ENCODE measurements around the gene CCDC110. TPM values are rescaled to one million over a fixed set of nuclear protein-coding genes. Genes with fewer than 3 reads are reported as not detected.

The CCDC110 gene
- total RNA-seq, 1 donor from 2014 or later = 0.73 TPM

DNA sequence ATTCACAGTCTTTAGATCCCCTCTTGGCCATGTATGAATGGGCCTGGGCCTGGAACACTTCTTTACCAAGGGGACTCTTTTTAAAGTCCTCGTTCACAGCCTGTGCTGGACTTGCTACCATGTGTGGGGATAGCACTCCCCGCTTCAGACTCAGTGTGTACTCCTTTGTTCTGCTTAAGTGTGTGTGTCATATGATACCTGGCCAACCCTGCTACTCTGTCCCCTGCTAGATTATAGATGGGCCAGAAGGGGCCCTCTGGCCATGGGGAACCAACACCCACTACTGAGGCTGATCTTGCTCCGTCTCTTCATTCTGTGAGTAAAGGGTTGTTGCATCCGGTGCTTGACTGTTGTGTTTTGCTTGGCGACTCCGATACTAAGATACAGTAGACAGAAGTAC lies 8.0 kb downstream of the CCDC110 start:
- H3K27me3 Mint-ChIP-seq (ENCODE audit: unreplicated experiment) = peaks cover 8% of the 10 kb centered on the region
- H3K36me3 Mint-ChIP-seq (ENCODE audit: unreplicated experiment) = no peaks in the 10 kb centered on the region
- DNase-seq (ENCODE audit: extremely low spot score, unreplicated experiment) = no peak
- H3K27ac Mint-ChIP-seq (ENCODE audit: unreplicated experiment) = no peak overlapping the region
- peaks cover 19% of the 10 kb centered on the region for H3K4me1 Mint-ChIP-seq (ENCODE audit: unreplicated experiment)
- no peak overlapping the region for H3K4me3 Mint-ChIP-seq (ENCODE audit: unreplicated experiment)
- H3K9me3 Mint-ChIP-seq (ENCODE audit: unreplicated experiment) = no peaks in the 10 kb centered on the region
- TF ChIP-seq, protein P1, sequence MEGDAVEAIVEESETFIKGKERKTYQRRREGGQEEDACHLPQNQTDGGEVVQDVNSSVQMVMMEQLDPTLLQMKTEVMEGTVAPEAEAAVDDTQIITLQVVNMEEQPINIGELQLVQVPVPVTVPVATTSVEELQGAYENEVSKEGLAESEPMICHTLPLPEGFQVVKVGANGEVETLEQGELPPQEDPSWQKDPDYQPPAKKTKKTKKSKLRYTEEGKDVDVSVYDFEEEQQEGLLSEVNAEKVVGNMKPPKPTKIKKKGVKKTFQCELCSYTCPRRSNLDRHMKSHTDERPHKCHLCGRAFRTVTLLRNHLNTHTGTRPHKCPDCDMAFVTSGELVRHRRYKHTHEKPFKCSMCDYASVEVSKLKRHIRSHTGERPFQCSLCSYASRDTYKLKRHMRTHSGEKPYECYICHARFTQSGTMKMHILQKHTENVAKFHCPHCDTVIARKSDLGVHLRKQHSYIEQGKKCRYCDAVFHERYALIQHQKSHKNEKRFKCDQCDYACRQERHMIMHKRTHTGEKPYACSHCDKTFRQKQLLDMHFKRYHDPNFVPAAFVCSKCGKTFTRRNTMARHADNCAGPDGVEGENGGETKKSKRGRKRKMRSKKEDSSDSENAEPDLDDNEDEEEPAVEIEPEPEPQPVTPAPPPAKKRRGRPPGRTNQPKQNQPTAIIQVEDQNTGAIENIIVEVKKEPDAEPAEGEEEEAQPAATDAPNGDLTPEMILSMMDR (IDR thresholded peaks at IDR 0.05) = no peak

DNA sequence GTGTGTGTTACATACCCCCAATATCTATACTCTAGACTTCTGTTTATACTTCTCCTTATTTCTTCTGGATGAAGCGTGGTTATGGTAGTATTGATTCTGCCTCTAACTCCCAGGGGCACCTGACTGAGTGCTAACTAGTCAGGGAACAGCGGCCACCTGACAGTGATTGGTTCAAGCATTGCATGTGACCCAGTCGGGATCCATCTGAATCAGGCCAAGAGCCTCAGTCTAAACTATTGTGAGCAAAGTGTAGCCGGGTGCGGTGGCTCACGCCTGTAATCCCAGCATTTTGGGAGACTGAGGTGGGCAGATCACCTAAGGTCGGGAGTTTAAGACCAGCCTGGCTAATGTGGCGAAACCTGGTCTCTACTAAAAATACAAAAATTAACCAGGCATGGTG lies 10.0 kb downstream of the CCDC110 start:
- Mint-ChIP-seq H3K27me3 (ENCODE audit: unreplicated experiment) (peaks cover 10% of the 10 kb centered on the region), H3K9me3 (ENCODE audit: unreplicated experiment) (no peaks in the 10 kb centered on the region), H3K36me3 (ENCODE audit: unreplicated experiment) (no peaks in the 10 kb centered on the region), H3K4me3 (ENCODE audit: unreplicated experiment) (no peak overlapping the region), H3K27ac (ENCODE audit: unreplicated experiment) (no peak overlapping the region), H3K4me1 (ENCODE audit: unreplicated experiment) (peaks cover 5% of the 10 kb centered on the region)
- TF ChIP-seq, protein P1 (IDR thresholded peaks at IDR 0.05) = no peak
- DNase-seq (ENCODE audit: extremely low spot score, unreplicated experiment) = no peak

DNA sequence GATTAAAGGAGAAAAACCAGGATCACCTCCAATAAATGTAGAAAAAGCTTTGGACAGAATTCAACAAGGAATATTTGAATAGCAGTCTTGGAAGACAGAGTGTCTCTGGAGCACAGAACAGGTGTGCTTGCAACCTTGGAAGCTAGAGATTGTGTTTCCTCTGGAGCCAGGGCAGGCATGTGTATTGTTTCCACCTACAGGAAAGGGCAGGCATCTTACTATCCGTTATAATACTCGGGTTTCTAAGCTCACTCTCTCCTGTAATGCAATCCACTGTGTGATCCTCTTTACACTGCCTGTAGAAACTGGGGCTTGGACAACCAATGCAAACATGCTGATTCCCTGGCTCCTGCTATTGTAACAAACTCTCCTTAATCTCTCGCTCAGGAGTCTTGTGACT lies 14.4 kb downstream of the CCDC110 start:
- Mint-ChIP-seq H3K4me3 (ENCODE audit: unreplicated experiment) (no peak overlapping the region), H3K36me3 (ENCODE audit: unreplicated experiment) (no peaks in the 10 kb centered on the region), H3K27ac (ENCODE audit: unreplicated experiment) (no peak overlapping the region), H3K27me3 (ENCODE audit: unreplicated experiment) (peaks cover 10% of the 10 kb centered on the region), H3K9me3 (ENCODE audit: unreplicated experiment) (no peaks in the 10 kb centered on the region), H3K4me1 (ENCODE audit: unreplicated experiment) (no peaks in the 10 kb centered on the region)
- DNase-seq (ENCODE audit: extremely low spot score, unreplicated experiment) = no peak
- TF ChIP-seq, protein P1 (IDR thresholded peaks at IDR 0.05) = no peak

DNA sequence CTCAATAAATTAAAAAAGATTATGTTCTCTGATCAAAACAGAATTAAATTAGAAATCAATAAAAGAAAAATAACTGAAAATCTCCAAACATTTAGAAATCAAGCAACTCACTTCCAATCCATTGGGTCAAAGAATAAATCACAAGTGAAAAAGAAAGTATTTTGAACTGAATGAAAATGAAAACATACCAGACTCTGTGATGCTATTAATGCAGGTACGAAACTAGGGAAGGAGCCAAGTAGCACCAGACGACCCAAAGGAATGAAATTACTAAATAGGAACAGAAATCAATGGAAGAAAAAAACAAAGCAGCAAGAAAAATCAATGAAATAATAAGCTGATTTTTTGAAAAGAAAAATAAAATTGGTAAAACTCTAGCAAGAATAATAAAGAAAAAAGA lies 15.4 kb downstream of the CCDC110 start:
- H3K27ac Mint-ChIP-seq (ENCODE audit: unreplicated experiment) = no peak overlapping the region
- H3K9me3 Mint-ChIP-seq (ENCODE audit: unreplicated experiment) = no peaks in the 10 kb centered on the region
- DNase-seq (ENCODE audit: extremely low spot score, unreplicated experiment) = no peak
- H3K4me3 Mint-ChIP-seq (ENCODE audit: unreplicated experiment) = no peak overlapping the region
- H3K27me3 Mint-ChIP-seq (ENCODE audit: unreplicated experiment) = peaks cover 10% of the 10 kb centered on the region
- TF ChIP-seq, protein P1 (IDR thresholded peaks at IDR 0.05) = no peak
- no peaks in the 10 kb centered on the region for H3K36me3 Mint-ChIP-seq (ENCODE audit: unreplicated experiment)
- no peaks in the 10 kb centered on the region for H3K4me1 Mint-ChIP-seq (ENCODE audit: unreplicated experiment)

DNA sequence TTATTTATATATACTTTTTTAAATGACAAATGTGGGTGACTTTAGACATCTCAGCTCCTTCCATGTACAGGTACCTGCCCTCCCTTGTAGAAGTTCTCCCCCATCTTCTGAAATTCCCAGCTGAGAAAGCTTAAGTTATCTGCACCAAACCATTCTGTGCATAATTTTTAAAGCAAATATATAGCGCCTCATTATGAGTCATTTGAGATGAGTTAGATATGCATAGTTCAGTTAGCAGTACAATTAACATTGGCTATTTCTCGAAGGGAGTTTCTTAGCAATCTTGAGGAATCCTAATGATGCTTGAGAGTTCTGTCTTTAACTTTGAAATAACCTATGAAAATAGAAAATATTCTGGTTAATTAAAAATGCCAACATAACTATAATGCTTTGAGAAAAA lies 26.3 kb downstream of the CCDC110 start:
- Mint-ChIP-seq H3K9me3 (ENCODE audit: unreplicated experiment) (no peaks in the 10 kb centered on the region), H3K36me3 (ENCODE audit: unreplicated experiment) (no peaks in the 10 kb centered on the region), H3K4me1 (ENCODE audit: unreplicated experiment) (no peaks in the 10 kb centered on the region), H3K4me3 (ENCODE audit: unreplicated experiment) (no peak overlapping the region), H3K27ac (ENCODE audit: unreplicated experiment) (no peak overlapping the region), H3K27me3 (ENCODE audit: unreplicated experiment) (no peaks in the 10 kb centered on the region)
- TF ChIP-seq, protein P1 (IDR thresholded peaks at IDR 0.05) = no peak
- no peak for DNase-seq (ENCODE audit: extremely low spot score, unreplicated experiment)
